ENCODE measurements around the gene LRCOL1. TPM values are rescaled to one million over a fixed set of nuclear protein-coding genes. Genes with fewer than 3 reads are reported as not detected.

Gene LRCOL1
- total and polyA plus RNA-seq, 2 of the 13 experiments (the other 11 are each of a cell fraction or from before 2014, with no cell fraction given): not detected

GRCh38 chr12:132592282-132592970 lies 18.0 kb downstream of the LRCOL1 start:
- 57% methylated on average over 38 of the region's 38 CpGs for WGBS (ENCODE audit: low lambda C conversion rate)
- H3K9me3 ChIP-seq (ENCODE audit: low read length): no peaks in the 10 kb centered on the region
- BruUV-seq (replicated peaks): no TSS peak

More at GRCh38 chr12:132592282-132592970, 18.0 kb downstream of the LRCOL1 start:
- ChIA-PET POLR2A (no interaction called here), CTCF (ENCODE audit: low intra/inter-chr PET ratio, low total read pairs) (no interaction called here)
- no peaks in the 10 kb centered on the region for H3K36me3 ChIP-seq (replicated peaks in 1 of 2; ENCODE audit: control insufficient read depth in 1 of 2, insufficient read depth in 2 of 2, low read length in 2 of 2)
- H3K9ac ChIP-seq (ENCODE audit: insufficient read depth, low read depth, low read length): no peak overlapping the region
- intact Hi-C loops (cut with micrococcal nuclease; ENCODE audit: unreplicated experiment) (no loop called here), in situ Hi-C loops (cut with HindIII; ENCODE audit: extremely low pct_ligation_motif_present, low pct_unique_long_range_greater_than_20kb) (no loop called here)
- H3K4me1 ChIP-seq (ENCODE audit: insufficient read depth, low read length): peaks cover 9% of the 10 kb centered on the region
- FAIRE-seq (no peak), DNase-seq (ENCODE audit: low spot score) (no peak), ATAC-seq (no peak)
- H4K20me1 ChIP-seq (ENCODE audit: insufficient read depth, low read length): no peaks in the 10 kb centered on the region
- H2AFZ ChIP-seq (ENCODE audit: low read length): no peak overlapping the region
- no peak for TF ChIP-seq MZF1 (CRISPR knock-in tag; IDR thresholded peaks at IDR 0.05; ENCODE audit: borderline replicate concordance)
- TF ChIP-seq TIGD3 (CRISPR knock-in tag; IDR thresholded peaks at IDR 0.05; ENCODE audit: borderline replicate concordance): no peak
- TF ChIP-seq ZIK1 (CRISPR knock-in tag; IDR thresholded peaks at IDR 0.05; ENCODE audit: borderline replicate concordance, low read depth): no peak
- no peak for TF ChIP-seq ZNF567 (CRISPR knock-in tag; IDR thresholded peaks at IDR 0.05; ENCODE audit: borderline replicate concordance)
- no peak for TF ChIP-seq REPIN1 (CRISPR knock-in tag; IDR thresholded peaks at IDR 0.05; ENCODE audit: borderline replicate concordance, low read depth)
- no peak for TF ChIP-seq ZNF570 (CRISPR knock-in tag; IDR thresholded peaks at IDR 0.05; ENCODE audit: borderline replicate concordance)
- no peak for TF ChIP-seq ZFAT (CRISPR knock-in tag; conservative IDR thresholded peaks at IDR 0.05)
- TF ChIP-seq ZNF326 (CRISPR knock-in tag; IDR thresholded peaks at IDR 0.05; ENCODE audit: borderline replicate concordance): no peak
- no peak for TF ChIP-seq ZMAT5 (CRISPR knock-in tag; IDR thresholded peaks at IDR 0.05; ENCODE audit: borderline replicate concordance, low read depth)
- no peak for TF ChIP-seq SKI (IDR thresholded peaks at IDR 0.05; ENCODE audit: partially characterized antibody)
- no peak for TF ChIP-seq FOSL1 (CRISPR knock-in tag; IDR thresholded peaks at IDR 0.05; ENCODE audit: borderline replicate concordance)
- TF ChIP-seq KDM2A (CRISPR knock-in tag; IDR thresholded peaks at IDR 0.05; ENCODE audit: borderline replicate concordance, low read depth): no peak
- no peak for TF ChIP-seq ZFP82 (CRISPR knock-in tag; IDR thresholded peaks at IDR 0.05; ENCODE audit: borderline replicate concordance)
- H3K27ac ChIP-seq (ENCODE audit: extremely low read length, insufficient read depth, low read length): no peak overlapping the region
- no peak overlapping the region for H3K4me3 ChIP-seq (replicated peaks in 1 of 3; ENCODE audit: insufficient read depth in 1 of 3, low read depth in 2 of 3, low read length in 3 of 3)
- H3K4me2 ChIP-seq (ENCODE audit: low read depth, low read length): no peak overlapping the region
- H3K27me3 ChIP-seq (ENCODE audit: control insufficient read depth in 1 of 2, insufficient read depth in 2 of 2, low read length in 2 of 2): peaks cover 9 to 55% of the 10 kb centered on the region in 2 experiments; a peak in 4 of 5 replicates
- no peaks in the 10 kb centered on the region for H3K79me2 ChIP-seq (ENCODE audit: insufficient read depth, low read length)

Measured in HepG2 (cell line).